BE2C (cell line): ENCODE data around the gene AP3B1.

Source experiments
- DNase-seq: peaks from one replicate; pipeline ENCODE4 v3.0.0-alpha.2; 2020
- H3K27me3 ChIP-seq: fragments of 250-450 bp; sonication (Bioruptor Pico); 2 replicates; pipeline ENCODE4 v1.5.1; 2020; ENCODE audit warnings: mild to moderate bottlenecking
- H3K36me3 ChIP-seq: fragments of 250-450 bp; sonication (Bioruptor Pico); 2 replicates; pipeline ENCODE4 v1.5.1; 2020; ENCODE audit warnings: mild to moderate bottlenecking
- H3K4me1 ChIP-seq: fragments of 250-450 bp; sonication (Bioruptor Pico); 2 replicates; pipeline ENCODE4 v1.5.1; 2020
- H3K4me3 ChIP-seq: 2 replicates; pipeline ENCODE4 v1.5.1; 2011; ENCODE audit warnings: low read depth, low read length
- H3K9me3 ChIP-seq: fragments of 250-450 bp; sonication (Bioruptor Pico); 2 replicates; pipeline ENCODE4 v1.5.1; 2020
- TF ChIP-seq, protein P1 (sequence below): IDR thresholded peaks from 2 replicates; pipeline ENCODE4 v1.5.1; 2012; ENCODE audit warnings: mild to moderate bottlenecking, low read depth, low read length

The AP3B1 gene

DNA sequence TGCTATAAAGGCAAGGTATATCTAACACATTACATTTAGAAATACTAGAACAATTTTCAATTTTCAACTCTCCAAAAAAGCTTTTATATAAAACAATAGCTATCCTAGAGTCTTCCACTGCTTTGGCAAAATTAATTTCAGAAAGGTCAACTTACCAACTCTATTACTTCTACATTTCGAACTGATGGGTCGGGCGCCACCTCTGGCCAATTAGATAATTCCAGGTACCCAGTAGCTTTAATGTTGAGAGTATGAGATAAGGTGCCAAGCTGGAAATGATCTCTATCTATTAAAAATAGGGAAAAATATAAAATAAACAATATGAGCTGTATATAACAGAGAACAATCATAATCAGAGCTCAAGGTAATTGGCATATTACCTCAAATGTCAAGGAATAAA lies 166.6 kb downstream of the AP3B1 start:
- no peaks in the 10 kb centered on the region for H3K27me3 ChIP-seq
- peaks cover 26% of the 10 kb centered on the region for H3K4me1 ChIP-seq
- DNase-seq, result peak; percentile 28
- H3K4me3 ChIP-seq, result no peak overlapping the region
- no peaks in the 10 kb centered on the region for H3K36me3 ChIP-seq
- no peaks in the 10 kb centered on the region for H3K9me3 ChIP-seq
- TF ChIP-seq, protein P1, sequence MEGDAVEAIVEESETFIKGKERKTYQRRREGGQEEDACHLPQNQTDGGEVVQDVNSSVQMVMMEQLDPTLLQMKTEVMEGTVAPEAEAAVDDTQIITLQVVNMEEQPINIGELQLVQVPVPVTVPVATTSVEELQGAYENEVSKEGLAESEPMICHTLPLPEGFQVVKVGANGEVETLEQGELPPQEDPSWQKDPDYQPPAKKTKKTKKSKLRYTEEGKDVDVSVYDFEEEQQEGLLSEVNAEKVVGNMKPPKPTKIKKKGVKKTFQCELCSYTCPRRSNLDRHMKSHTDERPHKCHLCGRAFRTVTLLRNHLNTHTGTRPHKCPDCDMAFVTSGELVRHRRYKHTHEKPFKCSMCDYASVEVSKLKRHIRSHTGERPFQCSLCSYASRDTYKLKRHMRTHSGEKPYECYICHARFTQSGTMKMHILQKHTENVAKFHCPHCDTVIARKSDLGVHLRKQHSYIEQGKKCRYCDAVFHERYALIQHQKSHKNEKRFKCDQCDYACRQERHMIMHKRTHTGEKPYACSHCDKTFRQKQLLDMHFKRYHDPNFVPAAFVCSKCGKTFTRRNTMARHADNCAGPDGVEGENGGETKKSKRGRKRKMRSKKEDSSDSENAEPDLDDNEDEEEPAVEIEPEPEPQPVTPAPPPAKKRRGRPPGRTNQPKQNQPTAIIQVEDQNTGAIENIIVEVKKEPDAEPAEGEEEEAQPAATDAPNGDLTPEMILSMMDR, result peak; percentile 46

DNA sequence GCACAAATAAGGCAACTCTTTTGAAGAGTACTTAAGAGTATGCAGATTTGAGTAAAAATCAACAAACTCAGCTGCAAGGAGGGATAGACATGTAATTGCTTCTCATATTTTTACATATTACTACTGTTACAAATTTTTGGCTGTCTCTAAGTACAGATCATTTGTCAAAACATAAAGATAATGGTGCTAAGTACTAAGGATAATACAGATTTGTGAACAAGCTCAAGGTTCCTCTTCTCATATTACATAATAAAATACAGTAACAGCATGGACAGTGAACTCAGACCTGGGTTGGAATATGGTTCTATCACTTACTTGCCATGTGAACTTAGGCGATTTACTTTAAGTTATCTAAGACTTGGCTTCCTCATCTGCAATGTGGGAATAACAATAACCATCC lies 168.0 kb downstream of the AP3B1 start:
- no peaks in the 10 kb centered on the region for H3K9me3 ChIP-seq
- H3K27me3 ChIP-seq, result no peaks in the 10 kb centered on the region
- TF ChIP-seq, protein P1, result no peak
- H3K36me3 ChIP-seq, result no peaks in the 10 kb centered on the region
- H3K4me1 ChIP-seq, result peaks cover 15% of the 10 kb centered on the region
- H3K4me3 ChIP-seq, result no peak overlapping the region
- no peak for DNase-seq

DNA sequence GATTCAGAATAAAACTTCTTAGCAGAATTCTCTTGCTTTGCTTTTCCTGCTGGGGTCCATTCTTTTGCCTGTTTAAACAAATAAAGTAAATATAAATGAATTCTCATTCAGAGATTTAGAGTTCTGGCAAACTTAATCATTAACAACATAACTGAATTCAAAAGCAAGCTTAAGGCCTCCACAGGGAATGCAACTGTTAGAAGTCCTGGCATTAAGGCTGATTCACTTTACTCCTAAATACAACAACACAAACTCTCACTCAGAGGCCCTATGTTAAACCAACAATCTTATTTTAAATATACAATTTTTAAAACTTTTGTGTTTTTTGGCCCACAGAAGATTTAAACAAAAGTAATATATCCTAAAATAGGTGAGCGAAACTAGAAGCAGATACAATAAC lies 178.3 kb downstream of the AP3B1 start:
- TF ChIP-seq, protein P1, result no peak
- Histone ChIP-seq H3K4me3 (no peak overlapping the region), H3K36me3 (no peaks in the 10 kb centered on the region; the same call in 1 of the 2 replicates), H3K4me1 (peaks cover 5% of the 10 kb centered on the region; the same call in 1 of the 2 replicates), H3K9me3 (no peaks in the 10 kb centered on the region; the same call in 1 of the 2 replicates), H3K27me3 (no peaks in the 10 kb centered on the region)
- no peak for DNase-seq

DNA sequence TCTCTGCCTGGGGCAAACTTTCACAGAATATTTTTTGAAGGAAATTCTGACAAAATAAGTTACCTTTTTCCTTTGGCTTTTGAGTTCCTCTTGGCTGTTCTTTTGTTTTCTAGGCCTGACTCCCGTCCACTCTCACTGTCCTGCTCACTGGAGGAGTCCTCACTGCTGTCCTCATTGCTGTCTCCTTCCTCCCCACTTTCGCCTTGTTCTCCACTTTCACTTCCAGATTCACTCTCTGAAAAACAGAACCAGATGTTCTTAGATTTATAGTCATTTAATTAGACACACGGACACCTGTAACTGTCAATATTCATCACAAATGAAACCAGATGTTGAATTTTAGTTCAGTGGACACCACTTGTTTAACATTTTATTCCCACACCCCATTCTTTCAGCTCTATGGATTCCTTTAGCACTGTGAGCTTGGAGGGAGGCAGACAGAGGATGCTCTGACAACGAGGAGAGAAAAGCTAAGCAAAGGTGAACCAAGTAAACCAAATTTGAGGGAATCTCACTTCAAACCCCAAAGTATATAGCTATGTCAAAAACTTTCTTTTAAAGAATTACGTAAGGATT lies 180.7 kb downstream of the AP3B1 start:
- no peaks in the 10 kb centered on the region; the same call in 1 of the 2 replicates for H3K36me3 ChIP-seq
- DNase-seq, result no peak
- peaks cover 8% of the 10 kb centered on the region for H3K4me1 ChIP-seq
- no peaks in the 10 kb centered on the region; the same call in 1 of the 2 replicates for H3K9me3 ChIP-seq
- H3K27me3 ChIP-seq, result no peaks in the 10 kb centered on the region
- H3K4me3 ChIP-seq, result no peak overlapping the region
- TF ChIP-seq, protein P1, result no peak

DNA sequence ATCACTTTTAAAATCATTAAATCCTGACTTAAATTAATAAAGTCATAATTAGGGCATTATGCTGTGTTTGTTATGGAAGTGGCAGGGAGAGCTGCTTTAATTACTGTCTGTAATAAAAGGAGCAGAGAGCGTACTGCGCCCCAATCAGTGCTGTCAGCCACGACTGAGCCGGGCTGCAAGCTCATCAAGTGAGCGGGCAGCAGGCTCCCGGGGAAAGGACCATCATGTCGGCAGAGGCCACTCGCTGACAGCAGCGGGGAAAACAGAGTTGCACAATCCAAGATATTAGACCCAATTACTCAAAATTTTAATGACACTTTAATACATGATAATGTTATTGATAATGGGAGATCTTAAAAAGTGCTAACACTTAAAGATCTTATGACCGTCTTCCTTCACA lies 181.6 kb downstream of the AP3B1 start:
- H3K27me3 ChIP-seq, result no peaks in the 10 kb centered on the region
- no peaks in the 10 kb centered on the region for H3K9me3 ChIP-seq
- H3K4me3 ChIP-seq, result no peak overlapping the region
- TF ChIP-seq, protein P1, result no peak
- H3K36me3 ChIP-seq, result no peaks in the 10 kb centered on the region
- H3K4me1 ChIP-seq, result peaks cover 10% of the 10 kb centered on the region
- peak; percentile 16 for DNase-seq

DNA sequence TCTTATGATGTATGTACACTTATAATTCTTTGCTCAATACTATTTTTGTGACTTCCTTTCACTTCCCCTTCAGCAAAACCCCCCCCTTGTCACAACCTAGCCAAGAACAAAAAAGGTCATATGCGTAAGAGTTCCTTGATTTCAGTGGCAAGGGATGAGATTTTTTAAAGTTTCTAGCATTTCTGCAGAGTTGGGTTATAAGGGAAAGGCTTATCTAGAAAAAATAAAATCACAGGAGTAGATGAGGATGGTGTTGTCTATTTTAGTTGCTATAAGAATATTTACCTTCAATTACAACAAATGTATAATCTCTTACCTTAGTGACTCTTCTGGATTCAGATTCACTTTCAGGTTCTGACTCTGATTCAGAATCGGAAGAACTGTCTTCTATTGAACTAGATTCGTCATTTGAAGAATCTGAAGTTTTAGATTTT lies 184.6 kb downstream of the AP3B1 start:
- H3K4me3 ChIP-seq, result no peak overlapping the region
- no peaks in the 10 kb centered on the region for H3K27me3 ChIP-seq
- peaks cover 8% of the 10 kb centered on the region for H3K4me1 ChIP-seq
- TF ChIP-seq, protein P1, result no peak
- H3K9me3 ChIP-seq, result no peaks in the 10 kb centered on the region
- H3K36me3 ChIP-seq, result no peaks in the 10 kb centered on the region
- DNase-seq, result no peak
